Measurements from ENCODE around the gene ZSCAN22.
A peak's percentile ranks its signal among the peaks of the same experiment; 100 is the strongest.

Gene ZSCAN22

GRCh38 chr19:58326501-58326913 lies 287 bp upstream of the ZSCAN22 start:
- TF ChIP-seq CTCF (IDR thresholded peaks at IDR 0.05; ENCODE audit: insufficient read depth, low read length, missing control alignments), result no peak
- ChIA-PET CTCF (interaction anchor here (0.8 kb wide), 1 partner anchor 10 kb away, joined by 3 read pairs; no protein-coding TSS in a partner anchor), POLR2A (interaction anchor here (0.5 to 1.4 kb wide), 8 partner anchors 9 to 56 kb away, joined by 3 to 6 read pairs (median 4); partner anchors contain the start of genes ERVK3-1 and ZNF497)
- H3K4me3 ChIP-seq (ENCODE audit: low read depth, low read length), result peak overlapping the region; percentile 99
- DNase-seq (ENCODE audit: low read depth, low spot score), result no peak

GRCh38 chr19:58328999-58329398 lies 2.2 kb downstream of the ZSCAN22 start:
- DNase-seq (ENCODE audit: low read depth, low spot score), result no peak
- no peak overlapping the region for H3K4me3 ChIP-seq (ENCODE audit: low read depth, low read length)
- CTCF ChIA-PET, result no interaction called here
- POLR2A ChIA-PET, result no interaction called here
- no peak for TF ChIP-seq CTCF (IDR thresholded peaks at IDR 0.05; ENCODE audit: insufficient read depth, low read length, missing control alignments)

- ChIA-PET POLR2A (interaction anchor here (0.6 to 1.2 kb wide), 2 partner anchors 17 to 40 kb away, joined by 4 to 9 read pairs; no protein-coding TSS in a partner anchor), CTCF (no interaction called here)
- no peak for DNase-seq (ENCODE audit: low read depth, low spot score)
- no peak overlapping the region for H3K4me3 ChIP-seq (ENCODE audit: low read depth, low read length)
- no peak for TF ChIP-seq CTCF (IDR thresholded peaks at IDR 0.05; ENCODE audit: insufficient read depth, low read length, missing control alignments)
Observed at GRCh38 chr19:58330458-58330857, 3.7 kb downstream of the ZSCAN22 start.

- no peak overlapping the region for H3K4me3 ChIP-seq (ENCODE audit: low read depth, low read length)
- TF ChIP-seq CTCF (IDR thresholded peaks at IDR 0.05; ENCODE audit: insufficient read depth, low read length, missing control alignments), result no peak
- DNase-seq (ENCODE audit: low read depth, low spot score), result no peak
- ChIA-PET POLR2A (no interaction called here), CTCF (no interaction called here)
Observed at GRCh38 chr19:58332697-58333096, 5.9 kb downstream of the ZSCAN22 start.

- CTCF ChIA-PET, result no interaction called here
- POLR2A ChIA-PET, result interaction anchor here (1.0 to 1.2 kb wide), 2 partner anchors 11 to 12 kb away, joined by 3 to 6 read pairs; no protein-coding TSS in a partner anchor
- DNase-seq (ENCODE audit: low read depth, low spot score), result no peak
- H3K4me3 ChIP-seq (ENCODE audit: low read depth, low read length), result no peak overlapping the region
- TF ChIP-seq CTCF (IDR thresholded peaks at IDR 0.05; ENCODE audit: insufficient read depth, low read length, missing control alignments), result no peak
Observed at GRCh38 chr19:58334691-58335249, 8.0 kb downstream of the ZSCAN22 start.

GRCh38 chr19:58335630-58336029 lies 8.8 kb downstream of the ZSCAN22 start:
- ChIA-PET POLR2A (interaction anchor here (1.0 kb wide), 1 partner anchor 12 kb away, joined by 6 read pairs; no protein-coding TSS in a partner anchor), CTCF (interaction anchor here (1.2 kb wide), 1 partner anchor 9 kb away, joined by 3 read pairs; the partner anchor contains the start of gene ZSCAN22)
- TF ChIP-seq CTCF (IDR thresholded peaks at IDR 0.05; ENCODE audit: insufficient read depth, low read length, missing control alignments), result no peak
- DNase-seq (ENCODE audit: low read depth, low spot score), result no peak
- H3K4me3 ChIP-seq (ENCODE audit: low read depth, low read length), result no peak overlapping the region
